HL-60 (cell line): Measurements from ENCODE around the gene IKBKE.

Experiments
- DNase-seq, 2 experiments: peaks; one replicate each; pipeline ENCODE4 v3.0.0-alpha.2; 2010 to 2020; ENCODE audit warnings: low read depth in 1 of 2, low spot score in 1 of 2
- H3K27ac ChIP-seq: fragments of 250-450 bp; sonication (Bioruptor Pico); replicated peaks from 2 replicates; pipeline ENCODE4 v1.5.1; 2020; ENCODE audit warnings: mild to moderate bottlenecking, moderate library complexity
- H3K27me3 ChIP-seq: fragments of 250-450 bp; sonication (Bioruptor Pico); 2 replicates; pipeline ENCODE4 v1.5.1; 2021; ENCODE audit warnings: mild to moderate bottlenecking, moderate library complexity; ENCODE audit not compliant: insufficient read depth, poor library complexity, severe bottlenecking
- H3K4me3 ChIP-seq: replicated peaks from 2 replicates; pipeline ENCODE4 v1.5.1; 2011; ENCODE audit warnings: mild to moderate bottlenecking, control low read depth, low read length; ENCODE audit not compliant: insufficient read depth
- CTCF ChIP-seq: IDR thresholded peaks from one replicate; pipeline ENCODE4 v1.5.1; 2011; ENCODE audit warnings: low read length, control low read depth, inconsistent platforms; ENCODE audit not compliant: insufficient read depth
- GABPA ChIP-seq: IDR thresholded peaks from 2 replicates; pipeline ENCODE4 v1.6.1; 2012; ENCODE audit warnings: low read depth
- POLR2AphosphoS5 ChIP-seq: IDR thresholded peaks from 2 replicates; pipeline ENCODE4 v1.6.1; 2012; ENCODE audit warnings: low read depth
- REST ChIP-seq: IDR thresholded peaks from 2 replicates; pipeline ENCODE4 v1.6.1; 2012; ENCODE audit warnings: low read depth; ENCODE audit not compliant: insufficient replicate concordance
- SPI1 ChIP-seq: IDR thresholded peaks from 2 replicates; pipeline ENCODE4 v1.6.1; 2012; ENCODE audit warnings: low read depth, mild to moderate bottlenecking, borderline replicate concordance

IKBKE gene

DNA sequence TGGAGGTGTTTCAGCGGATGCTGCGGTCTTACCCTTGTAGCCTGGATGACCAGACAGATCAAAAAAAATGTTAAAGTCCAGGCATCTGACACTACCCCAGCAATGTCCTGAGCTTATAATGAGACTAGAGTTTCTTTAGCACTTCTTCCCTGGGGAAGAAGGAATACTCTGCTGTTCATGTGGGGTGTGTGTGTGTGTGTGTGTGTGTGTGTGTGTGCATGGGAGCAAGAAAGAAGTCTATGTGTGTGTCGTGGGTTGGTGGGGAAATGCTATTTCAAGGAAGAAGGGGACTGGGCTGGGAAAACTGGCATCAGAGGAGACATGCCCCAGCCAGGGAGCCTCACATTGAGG, 34.1 kb downstream of the IKBKE start:
- TF ChIP-seq GABPA (no peak), REST (no peak), CTCF (no peak), POLR2AphosphoS5 (no peak), SPI1 (no peak)
- peak overlapping the region; percentile 64; the same call in 1 of the 2 replicates for H3K27ac ChIP-seq
- no peak for DNase-seq
- no peak overlapping the region for H3K4me3 ChIP-seq
- peaks cover 15% of the 10 kb centered on the region for H3K27me3 ChIP-seq

DNA sequence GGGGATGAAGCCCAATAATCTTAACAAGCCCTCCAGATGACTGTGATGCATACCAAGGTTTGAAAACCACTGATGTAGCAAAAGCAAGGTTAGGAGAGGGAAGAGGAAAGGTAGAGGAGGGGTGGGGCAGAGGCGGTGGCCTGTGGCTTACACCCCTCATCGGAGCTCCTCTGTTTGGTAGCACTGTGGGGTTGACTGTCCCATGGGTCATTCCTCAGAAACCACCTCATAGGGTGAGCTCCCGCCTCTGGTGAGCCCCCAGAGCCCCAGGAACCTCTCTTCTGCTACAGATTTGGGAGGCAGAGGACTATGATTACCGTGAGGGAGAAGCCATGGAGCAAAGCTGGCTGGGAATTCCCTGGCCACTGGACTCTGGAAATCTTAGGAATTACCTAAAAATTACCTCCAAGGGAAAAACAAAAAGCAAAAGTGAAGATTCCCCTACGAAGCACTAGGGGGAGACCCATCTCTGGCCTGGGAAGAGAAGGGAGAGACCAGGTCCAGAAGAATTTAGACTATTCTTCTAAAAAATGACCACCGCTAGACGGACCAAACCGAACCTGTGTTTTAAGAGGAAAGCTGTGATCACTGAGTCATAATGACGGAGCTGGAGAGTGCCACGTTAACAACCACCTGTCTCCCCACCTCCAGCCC, 35.6 kb downstream of the IKBKE start:
- peaks cover 15% of the 10 kb centered on the region for H3K27me3 ChIP-seq
- no peak for DNase-seq
- no peak overlapping the region for H3K4me3 ChIP-seq
- TF ChIP-seq GABPA, result no peak
- TF ChIP-seq POLR2AphosphoS5, result no peak
- TF ChIP-seq SPI1, result no peak
- no peak for TF ChIP-seq REST
- TF ChIP-seq CTCF, result no peak
- no peak overlapping the region for H3K27ac ChIP-seq

- Histone ChIP-seq H3K4me3 (peak overlapping the region; percentile 44), H3K27me3 (peaks cover 15% of the 10 kb centered on the region), H3K27ac (no peak overlapping the region)
- DNase-seq, result no peak
- TF ChIP-seq GABPA (no peak), CTCF (no peak), POLR2AphosphoS5 (no peak), REST (no peak), SPI1 (no peak)
These were observed 36.4 kb downstream of the IKBKE start for GRCh38 chr1:206506405-206507283.
